GM21360 (cell line): ENCODE data around the gene SHROOM4.

ENCODE experiments used
- ATAC-seq: cut with Tn5 transposase; IDR thresholded peaks from one replicate; pipeline ENCODE4 v1.9.1; 2021; ENCODE audit warnings: mild to moderate bottlenecking, moderate library complexity; ENCODE audit not compliant: unreplicated experiment

The SHROOM4 gene

GRCh38 chrX:50813843-50814661 lies at the start of gene SHROOM4:
Gene SHROOM4 (minus strand): TSS chrX:50814194. CDS start chrX:50814018, 176 bp downstream.
- ATAC-seq = no peak

GRCh38 chrX:50863471-50863870 lies 49.5 kb upstream of the SHROOM4 start:
- no peak for ATAC-seq

DNA sequence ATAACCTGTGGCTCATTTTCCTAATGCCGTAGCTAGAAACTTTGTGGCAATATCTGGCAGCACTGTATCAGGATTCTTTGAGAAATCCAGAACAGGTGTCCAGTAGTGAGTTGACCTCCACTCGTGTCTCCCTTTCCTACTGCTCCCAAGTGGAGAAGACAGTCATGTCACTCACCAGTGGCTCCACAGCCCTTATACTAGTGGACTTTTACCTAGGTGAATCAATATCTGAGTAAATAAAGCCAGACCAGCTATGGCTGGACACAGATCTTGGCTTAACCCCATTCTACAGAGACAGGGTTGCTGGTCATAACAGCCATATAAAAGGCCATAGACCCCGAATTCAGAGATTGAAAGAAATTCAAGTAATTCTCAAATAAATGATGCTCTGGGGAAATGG lies 46.5 kb upstream of the SHROOM4 start:
- no peak for ATAC-seq

GRCh38 chrX:50858548-50858947 lies 44.6 kb upstream of the SHROOM4 start:
- no peak for ATAC-seq

DNA sequence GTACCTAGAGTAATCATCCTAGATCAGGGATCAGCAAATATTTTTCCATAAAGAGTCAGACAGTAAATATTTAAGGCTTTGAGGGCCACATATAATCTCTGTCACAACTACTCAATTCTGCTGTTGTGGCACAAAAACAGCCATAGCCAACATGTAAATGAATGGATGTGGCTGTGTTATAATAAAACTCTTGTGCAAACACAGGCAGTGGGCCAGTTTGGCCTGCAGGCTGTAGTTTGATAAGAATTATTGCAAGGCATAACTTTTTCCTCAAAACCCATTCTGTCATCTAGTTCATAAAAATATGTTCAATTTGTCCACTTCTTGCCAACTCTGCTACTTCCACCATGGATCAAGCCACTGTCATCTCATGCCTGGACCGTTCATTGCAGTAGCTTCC lies 39.4 kb upstream of the SHROOM4 start:
- ATAC-seq = no peak

GRCh38 chrX:50852524-50852923 lies 38.5 kb upstream of the SHROOM4 start:
- ATAC-seq = no peak

GRCh38 chrX:50842221-50842620 lies 28.2 kb upstream of the SHROOM4 start:
- ATAC-seq = no peak

DNA sequence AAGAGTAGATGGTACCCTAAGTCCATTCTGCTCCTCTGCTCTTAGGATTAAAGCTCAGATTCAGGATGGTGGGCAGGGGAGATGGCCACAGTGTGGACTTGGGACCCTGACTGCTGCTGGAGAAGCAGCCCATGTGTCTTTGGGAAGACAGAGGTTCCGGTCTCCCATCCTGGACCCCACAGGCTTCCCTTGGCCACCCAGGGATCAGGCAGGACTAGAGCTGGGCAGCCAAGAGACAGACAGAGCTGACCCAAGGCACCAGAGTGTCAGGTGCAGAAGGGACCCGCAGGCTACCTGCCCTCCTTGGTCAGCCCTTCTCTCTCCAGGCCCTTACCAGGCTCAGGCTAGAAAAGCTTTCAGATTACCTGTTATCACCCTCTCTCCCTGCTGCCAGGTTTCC lies 25.7 kb upstream of the SHROOM4 start:
- ATAC-seq = no peak

DNA sequence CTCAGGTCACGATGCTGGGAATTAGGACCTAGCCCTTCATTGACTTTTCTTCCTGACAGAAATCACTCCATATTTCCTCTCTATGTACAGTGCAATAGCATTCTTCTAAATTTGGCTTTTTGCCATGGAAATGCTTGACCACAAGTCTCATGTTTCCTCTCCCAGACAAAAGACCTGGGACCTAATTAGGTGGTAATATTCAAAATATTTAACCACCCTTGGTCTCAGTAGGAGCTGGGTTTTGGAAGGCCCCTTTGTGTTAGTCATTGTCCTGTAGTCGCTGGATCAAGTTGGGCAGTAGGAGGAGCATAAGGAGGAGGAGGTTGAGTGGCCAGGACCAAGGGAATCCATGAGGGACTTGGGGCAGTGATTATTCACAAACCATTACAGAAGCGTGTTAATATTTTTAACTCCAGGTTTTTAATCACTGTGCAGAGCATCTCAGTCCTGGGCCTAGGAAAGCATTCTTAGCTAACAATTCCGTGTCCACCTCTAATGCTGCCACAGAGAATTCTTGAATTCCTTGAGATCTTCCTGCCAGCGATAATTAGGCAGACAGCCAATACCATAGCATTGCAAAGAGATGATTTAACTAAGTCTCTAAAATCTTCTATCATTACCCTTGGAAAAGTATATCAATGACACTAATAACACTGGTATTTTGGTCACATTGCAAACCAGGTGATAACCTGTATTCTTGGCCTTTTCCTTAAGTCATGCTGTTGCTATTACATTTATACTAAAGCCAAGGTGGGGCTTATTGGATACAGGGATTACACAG lies 25.0 kb upstream of the SHROOM4 start:
- ATAC-seq = no peak

DNA sequence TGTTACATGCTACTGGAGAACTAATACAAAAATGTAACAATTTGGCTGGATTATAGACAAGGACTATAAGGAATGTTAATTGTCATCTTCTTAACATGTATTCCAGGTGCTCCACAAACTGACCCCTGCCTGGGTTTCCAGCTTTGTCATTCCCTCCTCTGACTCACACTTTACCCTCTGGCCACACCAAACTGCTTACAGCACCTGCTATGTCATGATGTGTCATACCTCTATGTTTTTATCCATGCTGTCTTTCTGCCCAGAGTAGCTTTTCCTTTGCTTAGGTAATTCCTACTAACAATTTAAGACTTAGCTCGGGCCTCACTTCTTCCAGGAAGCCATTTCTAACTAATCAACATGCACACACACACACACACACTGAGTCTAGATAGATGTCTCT lies 14.0 kb upstream of the SHROOM4 start:
- ATAC-seq = no peak

GRCh38 chrX:50825825-50826224 lies 11.8 kb upstream of the SHROOM4 start:
- no peak for ATAC-seq

GRCh38 chrX:50818986-50819385 lies 5.0 kb upstream of the SHROOM4 start:
- ATAC-seq = no peak

DNA sequence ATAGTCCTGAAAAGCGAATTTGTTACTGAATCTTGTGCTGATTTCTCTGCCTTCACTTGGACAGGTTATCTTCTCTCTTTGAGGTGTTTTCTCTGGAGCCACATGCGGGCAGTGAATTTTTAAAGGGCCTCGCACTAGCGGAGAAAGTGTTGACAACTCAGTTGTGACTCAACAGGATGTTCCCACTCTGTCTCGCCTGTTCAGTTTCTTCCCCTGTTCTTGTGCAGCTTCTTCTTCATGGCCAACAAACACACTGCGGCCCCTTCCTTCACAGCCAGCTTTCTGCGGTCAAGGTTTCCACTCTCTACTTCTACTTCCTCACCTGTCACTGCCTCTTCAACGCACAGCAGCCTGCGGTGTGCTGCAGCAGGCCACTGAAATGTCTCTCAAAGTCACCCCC lies 1.1 kb upstream of the SHROOM4 start:
- no peak for ATAC-seq

- no peak for ATAC-seq
These were observed 707 bp upstream of the SHROOM4 start for GRCh38 chrX:50814701-50815100.

GRCh38 chrX:50812995-50813842 lies 775 bp downstream of the SHROOM4 start:
- ATAC-seq = no peak

DNA sequence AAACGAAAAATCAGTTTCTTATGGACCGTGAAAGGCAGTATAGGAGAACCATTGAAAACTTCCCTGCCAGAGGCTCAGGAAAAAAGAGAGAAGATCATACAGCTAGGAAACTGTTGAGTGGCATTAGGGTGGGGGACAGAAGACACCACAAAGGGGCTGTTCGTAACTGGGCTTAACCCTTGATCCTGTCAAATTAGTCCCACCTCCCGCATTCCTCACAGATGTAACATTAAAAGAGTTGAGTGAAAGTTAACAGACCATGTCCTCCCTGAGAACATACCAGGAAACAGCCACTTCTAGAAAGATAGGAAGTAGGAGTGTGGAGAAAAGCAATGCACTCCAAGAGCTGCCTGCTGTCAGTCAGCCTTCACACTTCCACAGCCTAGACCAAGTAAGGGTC lies 8.7 kb downstream of the SHROOM4 start:
- ATAC-seq = no peak

DNA sequence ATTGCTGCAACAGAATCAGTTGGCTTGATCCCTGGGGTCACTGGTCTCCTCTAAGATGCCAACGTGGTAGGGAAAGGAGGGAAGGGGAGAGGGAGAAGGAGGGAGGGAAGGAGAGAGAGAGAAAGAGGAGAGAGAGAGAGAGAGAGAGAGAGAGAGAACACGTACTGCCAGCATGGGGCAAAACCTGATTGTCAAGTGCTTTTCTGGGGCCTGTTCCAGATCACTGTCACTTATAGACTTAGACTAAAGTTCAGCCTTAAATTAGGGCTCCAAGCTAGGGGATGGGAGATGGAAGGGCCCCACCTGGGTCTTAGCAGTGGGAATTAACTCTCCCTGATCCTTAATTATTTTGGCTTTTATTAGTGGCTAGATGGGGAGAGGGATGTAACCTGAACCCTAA lies 12.9 kb downstream of the SHROOM4 start:
- ATAC-seq = no peak

GRCh38 chrX:50799531-50799961 lies 14.4 kb downstream of the SHROOM4 start:
- no peak for ATAC-seq

DNA sequence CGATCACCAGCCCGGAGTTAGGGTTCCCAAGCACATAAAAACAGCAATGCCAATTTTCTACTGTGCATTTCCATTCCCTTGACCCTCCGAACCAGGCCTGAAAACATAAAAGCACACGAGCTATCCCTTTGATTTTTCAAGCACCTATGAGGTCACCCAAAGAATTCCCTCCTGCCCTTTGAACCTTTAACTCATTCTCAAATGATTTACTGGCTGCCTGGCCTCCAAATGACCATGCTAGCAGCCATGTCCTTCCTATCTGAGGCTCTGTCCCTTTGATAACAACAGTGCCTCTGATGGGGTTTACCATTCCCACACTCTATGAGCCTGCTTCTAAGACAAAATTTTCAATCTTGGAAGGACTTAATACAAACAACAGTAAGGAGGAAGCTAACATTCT lies 15.2 kb downstream of the SHROOM4 start:
- ATAC-seq = no peak

- no peak for ATAC-seq
These were observed 26.9 kb downstream of the SHROOM4 start for GRCh38 chrX:50787099-50787498.

- ATAC-seq = no peak
These were observed 33.9 kb downstream of the SHROOM4 start for GRCh38 chrX:50780144-50780543.
